Gastroesophageal sphincter (tissue), 3 donors: ENCODE measurements around the gene MYO5A.

Experiments
- CTCF ChIP-seq, 4 experiments: fragments of 200-600 bp in 2 of 4; fragments of 450-650 bp in 2 of 4; sonication (generic) in 1 of 4; IDR thresholded peaks; one replicate each; pipeline ENCODE4 v1.5.1; 2017 to 2019; ENCODE audit warnings: antibody characterized with exemption in 4 of 4, mild to moderate bottlenecking in 2 of 4, moderate library complexity in 2 of 4
- POLR2A ChIP-seq, 2 donors: fragments of 450-650 bp; IDR thresholded peaks; one replicate each; pipeline ENCODE4 v1.6.1; 2017; ENCODE audit warnings: antibody characterized with exemption in 2 of 2, mild to moderate bottlenecking in 2 of 2, moderate library complexity in 1 of 2
- POLR2AphosphoS5 ChIP-seq: sonication (generic); formaldehyde crosslinking; IDR thresholded peaks from one replicate; pipeline ENCODE4 v1.6.1; 2017; ENCODE audit warnings: antibody characterized with exemption

- TF ChIP-seq POLR2AphosphoS5 (no peak), CTCF (IDR thresholded peaks at IDR 0.05) (no peak), POLR2A (IDR thresholded peaks at IDR 0.05) (no peak)
Observed at GRCh38 chr15:52559022-52559421, 30.3 kb upstream of the MYO5A start.
